B cell (primary cell): ENCODE measurements around the gene OTX2.

Source experiments
- CTCF ChIP-seq: fragments of 200-600 bp; IDR thresholded peaks from one replicate; pipeline ENCODE4 v1.8.0; 2022; ENCODE audit warnings: antibody characterized with exemption, mild to moderate bottlenecking
- EZH2 ChIP-seq: IDR thresholded peaks from 2 replicates; pipeline ENCODE4 v1.6.1; 2012; ENCODE audit warnings: borderline replicate concordance, low read depth, mild to moderate bottlenecking, moderate library complexity, low read length; ENCODE audit not compliant: insufficient read depth, poor library complexity, severe bottlenecking

- no peak for TF ChIP-seq CTCF
- no peak for TF ChIP-seq EZH2
Measured at GRCh38 chr14:56807386-56808109, 2.7 kb downstream of the OTX2 start.
